Natural killer cell treated with Interleukin-12 subunit alpha and Interleukin-12 subunit beta and Interleukin-15 and Interleukin-18, amount 100 ng/mL, for 72 hours (primary cell): ENCODE data around the gene MKNK2. TPM values are rescaled to one million over a fixed set of nuclear protein-coding genes. Genes with fewer than 3 reads are reported as not detected.

Experiments
- ATAC-seq, 2 donors: fragments of 150-1000 bp; cut with Tn5 transposase in 1 of 2; sonication (Bioruptor Pico), chemical (Tn5 transposase) in 1 of 2; 2 replicates each; pipeline ENCODE4 v1.10.0; 2021
- DNase-seq: peaks from one replicate; pipeline ENCODE4 v3.0.0; 2022; ENCODE audit warnings: low spot score
- H3K27ac Mint-ChIP-seq, 2 donors: 1 replicate in 1 of 2; 2 replicates in 1 of 2; pipeline ENCODE4 v1.8.0; 2022; ENCODE audit warnings: mixed read lengths in 2 of 2, mild to moderate bottlenecking in 1 of 2, moderate library complexity in 1 of 2
- H3K27me3 Mint-ChIP-seq, 2 donors: 1 replicate in 1 of 2; 2 replicates in 1 of 2; pipeline ENCODE4 v1.8.0; 2022; ENCODE audit warnings: mixed read lengths in 2 of 2
- H3K36me3 Mint-ChIP-seq: one replicate; pipeline ENCODE4 v1.8.0; 2022; ENCODE audit warnings: mixed read lengths
- H3K4me1 Mint-ChIP-seq, 2 donors: 1 replicate in 1 of 2; 2 replicates in 1 of 2; pipeline ENCODE4 v1.8.0; 2022; ENCODE audit warnings: low read depth in 2 of 2, mixed read lengths in 2 of 2, mild to moderate bottlenecking in 1 of 2
- H3K4me3 Mint-ChIP-seq: one replicate; pipeline ENCODE4 v1.8.0; 2022; ENCODE audit warnings: mixed read lengths
- H3K9me3 Mint-ChIP-seq: 2 replicates; pipeline ENCODE4 v1.8.0; 2022; ENCODE audit warnings: mixed read lengths
- total RNA-seq, 2 donors: library from RNA; stranded (reverse); gene quantifications; one replicate each; pipeline ENCODE4 v1.2.3, GENCODE V29; 2022

Gene MKNK2
- total RNA-seq, 2 donors from 2014 or later = 303 to 308 TPM

DNA sequence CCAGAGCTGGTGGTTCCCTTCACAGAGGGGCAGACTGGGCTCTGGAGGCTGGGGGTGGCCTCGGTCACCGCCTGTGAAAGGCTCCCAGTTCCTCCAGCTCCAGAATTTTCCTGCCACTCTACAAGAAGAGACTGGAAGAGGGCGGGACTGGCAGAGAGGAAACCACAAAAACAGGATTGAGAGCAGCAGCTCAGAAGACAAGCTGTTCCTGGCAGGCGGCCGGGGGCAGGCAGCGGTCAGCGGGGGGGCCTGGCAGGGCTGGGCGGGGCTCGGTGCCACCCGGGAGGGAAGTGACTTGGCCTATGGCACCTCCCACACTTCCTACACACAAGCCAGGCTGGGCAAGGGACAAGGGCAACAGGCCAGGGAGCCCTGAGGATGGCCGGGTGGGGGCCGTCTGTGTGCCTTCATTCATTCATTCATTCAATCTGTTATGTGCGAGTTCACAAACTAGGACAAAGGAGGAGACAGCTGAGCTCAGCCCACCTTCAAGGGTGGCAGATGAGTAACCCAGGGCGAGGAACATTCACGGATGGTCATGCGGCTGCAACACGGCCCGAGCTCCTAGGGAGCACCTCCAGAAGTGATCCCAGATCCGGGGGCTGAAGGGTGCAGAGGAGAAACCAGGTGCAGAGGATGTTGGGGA, 18.6 kb downstream of the MKNK2 start:
- Mint-ChIP-seq H3K27me3 (peaks cover 0 to 3% of the 10 kb centered on the region in 2 donors), H3K4me3 (peak overlapping the region; percentile 63), H3K36me3 (no peaks in the 10 kb centered on the region), H3K27ac (peak overlapping the region in 1 of 2 donors; percentile 92), H3K9me3 (no peaks in the 10 kb centered on the region), H3K4me1 (peaks cover 15 to 20% of the 10 kb centered on the region in 2 donors)
- DNase-seq = no peak
- peak; percentile 73 to 75 for ATAC-seq

DNA sequence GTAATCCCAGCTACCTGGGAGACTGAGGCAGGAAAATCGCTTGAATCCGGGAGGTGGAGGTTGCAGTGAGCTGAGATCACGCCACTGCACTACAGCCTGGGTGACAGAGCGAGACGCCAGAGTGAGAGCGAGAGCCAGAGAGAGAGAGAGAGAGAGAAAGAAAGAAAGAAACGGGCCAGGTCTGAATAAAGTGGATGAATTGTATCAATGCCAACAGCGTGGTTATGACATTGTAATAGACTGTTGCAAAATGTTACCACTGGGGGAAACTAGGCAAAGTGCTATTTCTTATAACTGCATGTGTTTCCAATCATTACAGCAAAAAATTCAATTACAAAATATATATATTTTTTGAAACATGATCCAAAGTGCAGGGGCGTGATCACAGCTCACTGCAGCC, 23.7 kb downstream of the MKNK2 start:
- ATAC-seq (peak; percentile 36 to 76), DNase-seq (no peak)
- H3K4me3 Mint-ChIP-seq = peak overlapping the region; percentile 34
- H3K27ac Mint-ChIP-seq = peak overlapping the region in 1 of 2 donors; percentile 82
- no peaks in the 10 kb centered on the region for H3K9me3 Mint-ChIP-seq
- H3K27me3 Mint-ChIP-seq = no peaks in the 10 kb centered on the region
- peaks cover 8 to 13% of the 10 kb centered on the region in 2 donors for H3K4me1 Mint-ChIP-seq
- H3K36me3 Mint-ChIP-seq = no peaks in the 10 kb centered on the region

DNA sequence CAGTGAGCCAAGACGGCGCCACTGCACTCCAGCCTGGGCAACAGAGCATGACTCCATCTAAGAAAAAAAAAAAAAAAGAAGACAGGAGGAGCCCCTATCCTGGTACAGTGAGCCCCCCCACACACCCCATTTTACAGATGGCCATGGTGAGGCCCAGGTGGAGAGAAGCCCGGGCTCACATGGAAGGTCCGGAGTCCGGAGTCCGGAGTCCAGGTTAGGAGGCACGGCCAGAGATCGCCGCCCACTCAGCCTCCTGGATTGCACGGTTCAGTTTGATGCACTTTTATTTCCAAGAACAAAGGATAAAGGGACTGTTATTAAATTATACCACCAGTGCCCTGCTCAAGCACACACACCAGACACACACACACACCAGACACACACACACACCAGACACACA, 24.3 kb downstream of the MKNK2 start:
- Mint-ChIP-seq H3K36me3 (no peaks in the 10 kb centered on the region), H3K27me3 (no peaks in the 10 kb centered on the region), H3K27ac (peak overlapping the region in 1 of 2 donors; percentile 82), H3K4me3 (no peak overlapping the region), H3K9me3 (no peaks in the 10 kb centered on the region), H3K4me1 (peaks cover 4 to 9% of the 10 kb centered on the region in 2 donors)
- DNase-seq = no peak
- no peak for ATAC-seq

DNA sequence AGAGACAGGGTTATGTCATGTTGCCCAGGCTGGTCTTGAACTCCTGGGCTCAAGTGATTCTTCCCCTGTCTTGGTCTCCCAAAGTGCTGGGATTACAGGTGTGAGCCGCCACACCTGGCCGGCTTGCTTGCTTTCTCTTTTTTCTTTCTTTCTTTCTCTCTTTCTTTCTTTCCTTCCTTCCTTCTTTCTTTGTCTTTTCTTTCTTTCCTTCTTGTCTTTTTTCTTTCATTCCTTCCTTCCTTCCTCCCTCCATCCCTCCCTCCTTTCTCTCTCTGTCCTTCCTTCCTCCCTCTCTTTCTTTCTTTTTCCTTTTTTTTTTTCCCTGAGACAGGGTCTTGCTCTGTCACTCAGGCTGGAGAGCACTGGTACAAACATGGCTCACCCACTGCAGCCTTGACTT, 28.8 kb downstream of the MKNK2 start:
- Mint-ChIP-seq H3K4me1 (peaks cover 8 to 12% of the 10 kb centered on the region in 2 donors), H3K27ac (peak overlapping the region in 1 of 2 donors; percentile 76), H3K27me3 (no peaks in the 10 kb centered on the region), H3K4me3 (no peak overlapping the region), H3K9me3 (no peaks in the 10 kb centered on the region), H3K36me3 (no peaks in the 10 kb centered on the region)
- ATAC-seq (no peak), DNase-seq (no peak)

DNA sequence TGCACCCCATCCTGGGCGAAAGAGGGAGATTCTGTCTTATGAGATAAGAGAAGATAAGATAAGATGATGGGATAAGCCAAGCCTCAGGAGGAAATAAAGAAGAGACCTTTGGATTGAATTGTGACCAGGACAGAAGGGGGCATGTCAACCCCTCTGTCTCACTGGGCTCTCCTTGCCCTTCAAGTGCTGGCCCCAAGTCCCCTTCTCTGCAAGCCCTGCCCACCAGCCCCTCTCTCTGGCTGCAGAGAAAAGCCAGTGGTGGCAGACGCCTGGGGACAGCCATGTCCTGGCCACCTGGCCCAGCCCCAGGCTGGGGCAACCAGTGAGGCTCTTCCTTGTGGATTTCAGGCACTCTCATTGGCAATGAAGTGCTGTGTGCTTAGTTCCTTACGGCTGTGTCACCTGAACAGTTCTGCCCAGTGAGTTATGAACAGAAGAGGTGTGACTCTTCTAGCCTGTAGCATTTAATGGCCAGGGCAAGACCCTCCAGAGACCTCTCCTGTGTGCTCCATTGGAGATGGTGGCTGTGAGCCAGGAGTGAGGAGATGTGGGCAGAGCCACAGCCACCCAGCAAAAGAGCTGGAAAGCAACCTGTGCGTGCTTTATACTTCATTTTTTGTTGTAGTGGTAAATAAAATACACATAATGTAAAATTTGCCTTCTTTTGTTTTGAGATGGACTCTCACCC, 29.4 kb downstream of the MKNK2 start:
- H3K27me3 Mint-ChIP-seq = no peaks in the 10 kb centered on the region
- H3K4me3 Mint-ChIP-seq = no peak overlapping the region
- H3K36me3 Mint-ChIP-seq = no peaks in the 10 kb centered on the region
- DNase-seq (no peak), ATAC-seq (no peak)
- H3K4me1 Mint-ChIP-seq = peaks cover 6 to 9% of the 10 kb centered on the region in 2 donors
- H3K9me3 Mint-ChIP-seq = no peaks in the 10 kb centered on the region
- H3K27ac Mint-ChIP-seq = peak overlapping the region in 1 of 2 donors; percentile 76

DNA sequence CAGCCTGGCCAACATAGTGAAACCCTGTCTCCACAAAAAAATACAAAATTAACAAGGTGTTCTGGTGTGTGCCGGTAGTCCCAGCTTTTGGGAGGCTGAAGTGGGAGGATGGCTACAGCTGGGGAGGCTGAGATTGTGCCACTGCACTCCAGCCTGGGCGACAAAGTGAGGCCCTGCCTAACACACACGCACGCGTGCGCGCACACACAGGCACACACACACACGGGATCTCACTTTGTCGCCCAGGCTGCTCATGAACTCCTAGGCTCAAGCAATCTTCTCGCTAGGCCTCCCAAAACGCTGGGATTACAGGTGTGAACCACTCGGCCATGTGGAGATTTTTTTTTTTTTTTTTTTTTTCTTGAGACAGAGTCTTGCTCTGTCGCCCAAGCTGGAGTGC, 32.3 kb downstream of the MKNK2 start:
- DNase-seq (no peak), ATAC-seq (no peak)
- no peaks in the 10 kb centered on the region for H3K27me3 Mint-ChIP-seq
- H3K27ac Mint-ChIP-seq = no peak overlapping the region
- no peaks in the 10 kb centered on the region for H3K36me3 Mint-ChIP-seq
- H3K4me3 Mint-ChIP-seq = no peak overlapping the region
- H3K4me1 Mint-ChIP-seq = peaks cover 6 to 7% of the 10 kb centered on the region in 2 donors
- H3K9me3 Mint-ChIP-seq = no peaks in the 10 kb centered on the region

DNA sequence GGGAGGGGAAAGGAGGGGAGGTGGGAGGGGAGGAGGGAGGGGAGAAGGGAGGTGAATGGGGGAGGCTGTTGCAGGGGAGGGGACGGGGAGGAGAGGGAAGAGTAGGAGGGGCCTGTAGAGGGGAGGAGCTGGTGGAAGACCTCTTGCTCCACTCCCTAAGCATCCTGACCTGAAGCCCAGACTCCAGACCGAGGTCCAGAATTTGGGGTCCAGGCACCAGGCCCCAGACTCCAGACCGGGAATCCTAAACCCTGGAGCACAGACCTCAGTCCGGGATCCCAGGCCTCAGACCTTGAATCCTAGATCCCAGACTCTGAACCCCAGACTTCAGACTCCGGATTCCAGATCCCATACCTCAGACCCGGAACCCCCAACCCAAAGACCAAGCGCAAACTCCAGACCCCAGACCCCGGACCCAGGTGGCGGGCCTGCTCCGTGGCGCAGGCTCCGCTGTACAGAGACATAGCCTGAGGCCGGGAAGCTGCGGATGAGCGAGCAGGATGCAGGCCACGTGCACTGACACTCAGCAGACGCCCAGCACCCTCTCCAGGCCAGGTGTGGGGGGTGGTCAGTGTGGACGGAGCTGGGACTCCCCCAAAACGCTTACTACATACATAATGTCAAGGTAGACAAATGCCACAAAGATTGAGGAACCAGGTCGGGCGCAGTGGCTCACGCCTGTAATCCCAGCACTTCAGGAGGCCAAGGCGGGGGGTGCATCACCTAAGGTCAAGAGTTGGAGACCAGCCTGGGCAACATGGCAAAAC, 34.8 kb downstream of the MKNK2 start:
- peak; percentile 75 for DNase-seq
- H3K4me1 Mint-ChIP-seq = peaks cover 6 to 10% of the 10 kb centered on the region in 2 donors
- H3K36me3 Mint-ChIP-seq = no peaks in the 10 kb centered on the region
- no peaks in the 10 kb centered on the region for H3K9me3 Mint-ChIP-seq
- ATAC-seq = peak; percentile 75 to 83
- peak overlapping the region; percentile 72 for H3K4me3 Mint-ChIP-seq
- peak overlapping the region in 1 of 2 donors; percentile 60 for H3K27ac Mint-ChIP-seq
- no peaks in the 10 kb centered on the region for H3K27me3 Mint-ChIP-seq

DNA sequence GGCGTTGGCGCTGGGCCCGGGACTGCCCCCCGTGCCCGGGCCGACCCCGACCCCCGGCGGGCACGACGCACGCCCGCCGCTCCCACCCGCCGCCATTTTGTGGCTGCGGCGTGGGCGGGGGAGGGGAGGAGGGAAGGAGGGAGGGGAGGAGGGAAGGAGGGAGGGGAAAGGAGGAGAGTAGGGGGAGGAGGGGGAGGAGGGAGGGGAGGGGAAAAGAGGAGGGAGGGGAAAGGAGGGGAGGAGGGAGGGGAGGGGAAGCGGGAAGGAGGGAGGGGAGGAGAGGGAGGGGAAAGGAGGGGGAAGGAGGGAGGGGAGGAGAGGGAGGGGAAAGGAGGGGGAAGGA, 35.5 kb downstream of the MKNK2 start, which contains the start of gene BTBD2:
TSS of gene BTBD2 (minus strand) at position 107 of the 343 bp plus-strand sequence. CDS start at position 96, 11 bp downstream.
- H3K9me3 Mint-ChIP-seq = no peaks in the 10 kb centered on the region
- H3K27me3 Mint-ChIP-seq = no peaks in the 10 kb centered on the region
- ATAC-seq (peak; percentile 57 to 74), DNase-seq (peak; percentile 76)
- H3K4me1 Mint-ChIP-seq = peaks cover 6 to 12% of the 10 kb centered on the region in 2 donors
- H3K4me3 Mint-ChIP-seq = peak within 1 kb of the TSS; percentile 72
- H3K36me3 Mint-ChIP-seq = no peaks in the 10 kb centered on the region
- peak within 1 kb of the TSS in 1 of 2 donors; percentile 60 for H3K27ac Mint-ChIP-seq

DNA sequence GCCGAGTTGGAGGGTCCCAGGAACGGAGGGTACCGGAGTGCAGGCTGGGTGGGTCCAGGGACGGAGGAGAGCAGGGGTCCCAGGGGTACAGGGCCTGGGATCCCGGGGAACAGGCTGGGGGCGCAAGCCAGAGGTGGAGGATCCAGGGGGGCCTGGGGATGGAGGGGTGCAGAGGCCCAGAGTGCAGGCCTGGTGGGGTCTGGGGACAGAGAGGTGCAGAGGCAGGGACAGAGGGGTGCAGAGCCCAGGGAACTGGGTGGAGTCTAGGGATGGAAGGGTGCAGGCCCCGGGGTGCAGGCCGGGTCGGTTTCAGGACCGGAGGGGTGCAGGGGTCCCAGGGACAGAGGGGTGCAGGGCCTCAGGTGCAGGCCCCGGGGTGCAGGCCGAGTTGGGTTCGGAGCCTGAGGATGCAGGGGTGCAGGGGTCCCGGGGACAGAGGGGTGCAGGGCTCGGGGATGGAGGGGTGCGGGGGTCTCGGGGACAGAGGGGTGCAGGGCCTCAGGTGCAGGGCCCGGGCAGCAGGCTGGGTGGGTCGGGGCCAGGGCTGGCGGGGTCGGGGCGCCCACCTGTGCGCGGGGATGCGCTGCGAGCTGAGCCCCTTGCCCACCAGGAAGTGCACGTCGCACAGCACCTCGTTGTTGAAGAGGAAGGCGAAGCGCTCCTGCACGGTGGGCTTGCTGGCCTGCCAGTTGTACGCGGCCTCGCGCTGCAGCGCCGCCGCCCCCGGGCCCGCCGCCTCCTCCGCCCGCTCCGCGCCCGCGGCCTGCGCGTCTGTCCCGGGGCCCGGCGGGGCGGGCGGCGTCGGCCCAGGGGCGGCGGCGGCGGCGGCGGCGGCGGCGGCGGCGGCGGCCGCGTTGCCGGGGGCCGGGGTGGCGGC, 36.1 kb downstream of the MKNK2 start:
- DNase-seq (no peak), ATAC-seq (peak; percentile 36 to 50)
- no peak overlapping the region for H3K27ac Mint-ChIP-seq
- H3K27me3 Mint-ChIP-seq = no peaks in the 10 kb centered on the region
- peaks cover 5 to 12% of the 10 kb centered on the region in 2 donors for H3K4me1 Mint-ChIP-seq
- peak overlapping the region; percentile 60 for H3K4me3 Mint-ChIP-seq
- no peaks in the 10 kb centered on the region for H3K36me3 Mint-ChIP-seq
- H3K9me3 Mint-ChIP-seq = no peaks in the 10 kb centered on the region

DNA sequence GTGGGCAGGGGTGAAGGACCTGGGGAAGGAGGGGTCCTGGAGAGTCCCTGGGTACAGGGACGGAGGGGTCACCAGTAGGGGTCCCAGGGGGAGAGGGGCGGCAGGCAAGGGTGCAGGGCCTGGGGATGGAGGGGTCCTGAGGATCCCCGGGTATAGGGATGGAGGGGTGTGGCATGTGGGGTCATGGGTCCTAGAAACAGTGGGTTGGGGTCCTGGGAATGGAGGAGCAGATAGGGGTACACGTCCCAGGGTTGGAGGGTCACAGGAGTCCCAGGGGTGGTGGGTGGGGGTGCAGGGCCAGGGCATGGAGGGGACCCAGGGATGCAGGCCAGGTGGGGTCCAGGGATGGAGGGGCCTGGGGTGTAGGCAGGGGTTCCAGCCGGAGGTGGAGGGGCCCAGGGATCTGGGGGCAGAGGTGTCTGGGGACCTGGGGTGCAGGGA, 36.9 kb downstream of the MKNK2 start:
- Mint-ChIP-seq H3K4me3 (no peak overlapping the region), H3K9me3 (no peaks in the 10 kb centered on the region), H3K27ac (peak overlapping the region in 1 of 2 donors; percentile 64), H3K4me1 (peaks cover 0 to 7% of the 10 kb centered on the region in 2 donors), H3K36me3 (no peaks in the 10 kb centered on the region), H3K27me3 (no peaks in the 10 kb centered on the region)
- DNase-seq (no peak), ATAC-seq (no peak)

DNA sequence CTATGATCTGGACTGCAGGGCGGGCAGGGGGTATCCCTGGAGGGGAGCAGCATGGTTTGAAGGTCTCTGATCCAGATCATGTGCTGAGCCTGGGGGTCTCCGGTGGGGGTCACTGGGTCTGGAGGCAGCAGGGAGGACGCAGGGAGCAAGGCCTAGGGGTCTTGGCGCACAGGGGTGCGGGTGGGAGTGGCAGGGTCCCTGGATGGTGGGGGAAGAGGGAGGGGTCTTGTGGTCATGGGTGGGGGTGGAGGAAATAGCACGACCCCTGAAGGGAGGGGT, 37.4 kb downstream of the MKNK2 start:
- Mint-ChIP-seq H3K36me3 (no peaks in the 10 kb centered on the region), H3K9me3 (no peaks in the 10 kb centered on the region), H3K4me1 (peaks cover 0 to 7% of the 10 kb centered on the region in 2 donors), H3K4me3 (no peak overlapping the region), H3K27ac (peak overlapping the region in 1 of 2 donors; percentile 64), H3K27me3 (no peaks in the 10 kb centered on the region)
- DNase-seq = no peak
- no peak for ATAC-seq

DNA sequence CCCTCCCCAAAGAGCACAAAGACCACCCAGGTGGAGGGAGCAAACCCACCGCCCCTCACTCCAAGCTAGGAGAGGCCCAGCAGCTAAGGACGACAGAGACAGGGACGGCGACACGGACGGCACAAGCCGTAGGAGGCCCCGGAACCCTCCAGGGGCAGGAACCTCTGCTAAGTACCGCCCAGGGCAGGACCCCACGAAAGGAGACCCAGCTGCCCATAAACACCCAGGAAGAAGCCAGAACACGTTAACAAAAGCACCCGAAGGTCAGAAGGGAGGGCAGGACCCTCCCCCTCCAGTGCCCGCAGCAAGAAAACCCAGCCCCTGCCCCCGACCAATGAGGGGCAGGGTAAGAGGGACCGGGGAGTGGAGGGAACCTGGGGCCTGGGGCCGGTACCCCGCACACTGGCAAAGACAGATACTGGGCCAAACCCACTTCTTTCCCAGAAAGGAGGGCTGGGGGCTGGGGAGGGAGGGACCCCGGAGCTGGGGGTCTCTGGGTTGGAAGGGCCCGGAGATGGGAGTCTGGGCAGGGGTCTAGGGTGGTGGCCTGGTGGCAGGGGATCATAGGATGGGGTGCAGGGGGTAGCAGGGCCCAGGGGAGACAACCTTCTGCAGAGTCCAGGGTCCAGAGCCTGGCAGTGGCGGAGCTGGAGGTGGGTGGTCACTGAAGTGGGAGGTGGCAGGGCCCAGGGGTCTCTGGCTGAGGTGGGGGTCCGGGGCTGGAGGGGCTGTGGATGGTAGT, 37.9 kb downstream of the MKNK2 start:
- ATAC-seq (no peak), DNase-seq (no peak)
- Mint-ChIP-seq H3K27ac (no peak overlapping the region), H3K27me3 (no peaks in the 10 kb centered on the region), H3K36me3 (no peaks in the 10 kb centered on the region), H3K4me3 (no peak overlapping the region), H3K9me3 (no peaks in the 10 kb centered on the region), H3K4me1 (peaks cover 0 to 7% of the 10 kb centered on the region in 2 donors)

DNA sequence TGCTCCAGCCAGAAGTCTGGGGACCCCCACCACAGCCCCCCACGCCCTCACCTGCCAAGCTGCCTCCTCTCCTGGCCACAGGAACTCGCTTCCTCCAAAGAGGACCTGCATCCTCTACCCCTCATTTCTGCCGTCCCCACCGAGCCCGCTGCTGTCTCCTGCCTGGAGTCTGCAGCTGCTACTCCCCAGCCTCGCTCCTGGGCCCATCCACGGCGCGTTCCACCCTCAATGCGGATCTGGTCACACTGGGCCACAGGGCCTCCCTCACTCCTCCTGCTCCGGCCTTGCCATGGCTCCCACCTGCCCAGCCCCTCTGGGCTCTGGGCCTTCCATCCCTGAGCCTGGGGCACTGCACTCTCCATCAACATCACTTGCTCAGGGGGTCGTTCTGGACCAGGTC, 39.9 kb downstream of the MKNK2 start:
- ATAC-seq (no peak), DNase-seq (no peak)
- no peaks in the 10 kb centered on the region for H3K36me3 Mint-ChIP-seq
- H3K4me1 Mint-ChIP-seq = peaks cover 0 to 7% of the 10 kb centered on the region in 2 donors
- H3K27ac Mint-ChIP-seq = no peak overlapping the region
- H3K4me3 Mint-ChIP-seq = no peak overlapping the region
- H3K27me3 Mint-ChIP-seq = no peaks in the 10 kb centered on the region
- no peaks in the 10 kb centered on the region for H3K9me3 Mint-ChIP-seq
